ENCODE data around the gene ELP5. TPM values are rescaled to one million over a fixed set of nuclear protein-coding genes. Genes with fewer than 3 reads are reported as not detected.
A peak's percentile ranks its signal among the peaks of the same experiment; 100 is the strongest.

Gene ELP5
- total RNA-seq, 1 donor from 2014 or later, result 43.2 TPM

DNA sequence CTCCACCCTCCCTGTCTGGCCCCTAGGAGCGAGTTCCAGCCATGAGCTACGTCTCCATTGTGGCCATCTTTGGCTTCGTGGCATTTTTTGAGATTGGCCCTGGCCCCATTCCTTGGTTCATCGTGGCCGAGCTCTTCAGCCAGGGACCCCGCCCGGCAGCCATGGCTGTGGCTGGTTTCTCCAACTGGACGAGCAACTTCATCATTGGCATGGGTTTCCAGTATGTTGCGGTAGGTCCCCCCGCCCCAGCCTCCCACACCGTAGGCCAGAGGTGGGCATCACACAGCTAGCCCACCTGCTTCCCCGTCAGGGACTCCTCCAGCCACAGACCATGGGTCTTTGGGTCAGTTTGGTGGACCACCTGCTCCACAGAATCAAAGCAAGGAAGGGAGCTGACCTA is 33.7 kb downstream of the ELP5 start:
- no peak for DNase-seq

DNA sequence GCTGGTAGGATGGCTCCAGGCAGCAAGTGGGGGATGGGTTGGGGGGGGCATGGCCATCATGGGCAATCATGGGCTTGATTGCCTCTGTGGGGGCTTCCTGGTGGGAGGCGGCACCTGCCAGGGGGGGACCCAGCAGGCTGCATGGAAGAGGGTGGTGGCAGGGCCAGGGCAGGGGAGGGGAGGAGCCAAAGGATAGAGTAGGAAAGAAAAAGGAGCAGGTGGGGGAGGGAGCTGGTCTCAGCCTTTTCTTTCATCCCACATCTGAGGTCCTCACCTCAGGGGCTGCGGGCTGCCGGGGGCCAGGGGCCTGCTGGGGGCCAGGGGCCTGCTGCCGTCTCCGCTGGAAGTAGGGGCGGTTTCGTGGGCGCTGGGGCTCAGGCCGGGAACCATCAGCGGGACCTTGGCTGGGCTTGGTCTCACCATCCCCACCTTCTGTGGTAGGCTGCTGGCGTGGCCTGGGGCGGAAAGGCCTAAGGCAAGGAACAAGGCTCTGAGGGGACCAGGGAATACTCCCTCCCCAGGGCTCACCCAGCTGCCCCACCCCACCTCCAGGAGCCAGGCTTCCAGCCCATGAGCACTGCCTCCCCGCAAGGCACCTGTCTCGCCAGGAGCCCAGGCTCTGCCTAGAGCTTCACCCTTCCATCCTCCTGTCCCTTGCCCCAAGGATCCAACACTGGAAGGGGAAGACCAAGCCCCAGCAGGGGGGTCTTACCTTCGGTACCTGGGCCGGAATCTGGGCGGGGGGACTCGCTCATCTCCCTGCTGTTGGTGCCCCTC is 37.4 kb downstream of the ELP5 start:
- no peak for DNase-seq

DNA sequence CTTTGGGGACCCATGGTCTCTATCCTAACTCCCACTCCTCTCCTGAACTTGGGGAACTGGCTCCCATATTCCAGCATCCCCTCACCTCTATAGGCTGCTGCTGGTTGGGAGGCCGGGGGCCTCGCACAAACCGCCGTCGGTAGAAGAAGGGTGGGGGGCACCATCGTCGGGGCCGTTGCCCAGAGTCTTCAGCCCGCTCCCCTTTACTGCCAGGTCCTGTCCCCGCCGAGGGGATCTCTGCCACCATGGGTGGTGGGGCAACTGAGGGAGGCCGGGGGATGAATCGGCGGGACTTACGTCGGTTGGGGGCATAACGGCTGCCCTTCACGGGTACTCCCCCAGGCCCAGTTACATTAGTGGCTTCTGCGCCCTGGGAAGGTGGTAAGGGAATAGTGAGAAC is 38.2 kb downstream of the ELP5 start:
- no peak for DNase-seq

DNA sequence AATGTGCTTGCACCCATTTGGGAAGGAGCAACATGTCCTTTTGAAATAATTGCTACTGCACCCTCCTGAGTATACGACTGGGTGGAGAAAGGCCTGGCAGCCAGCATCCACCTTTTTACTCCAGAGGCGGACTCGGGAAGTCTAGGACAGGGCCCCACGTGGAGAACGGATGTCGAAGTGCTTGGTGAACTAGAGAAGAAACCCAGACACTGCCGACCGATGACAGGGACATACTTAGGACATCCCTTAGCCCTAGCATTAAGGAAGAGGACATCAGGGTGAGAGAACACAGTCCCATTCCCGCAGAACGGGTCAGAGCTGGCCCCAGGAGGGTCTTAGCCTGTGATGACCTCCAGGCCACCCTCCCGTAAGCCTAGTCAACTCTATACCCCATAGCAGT is 38.7 kb downstream of the ELP5 start:
- DNase-seq, result no peak

DNA sequence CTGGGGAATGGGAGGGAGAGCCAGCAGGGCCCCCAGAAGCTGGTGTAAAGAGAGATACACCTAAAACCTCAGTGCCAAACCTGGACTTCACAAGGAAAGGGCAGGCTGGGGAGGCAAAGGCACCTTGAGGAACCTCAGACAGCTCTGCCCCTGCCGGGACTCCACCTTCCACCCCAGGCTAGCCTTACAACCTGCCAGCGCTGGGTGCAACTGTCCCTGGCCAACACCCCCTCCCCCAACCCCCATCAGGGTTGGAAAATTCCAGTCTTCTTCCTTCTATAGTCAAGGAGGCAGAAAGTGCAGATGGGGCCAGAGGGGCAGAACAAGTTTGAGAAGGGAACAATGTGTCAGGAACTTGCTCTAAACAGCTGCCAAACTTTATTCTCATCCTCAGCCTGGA is 40.2 kb downstream of the ELP5 start:
- DNase-seq, result no peak

GRCh38 chr17:7292729-7293128 is 40.7 kb downstream of the ELP5 start:
- DNase-seq, result peak; percentile 27

DNA sequence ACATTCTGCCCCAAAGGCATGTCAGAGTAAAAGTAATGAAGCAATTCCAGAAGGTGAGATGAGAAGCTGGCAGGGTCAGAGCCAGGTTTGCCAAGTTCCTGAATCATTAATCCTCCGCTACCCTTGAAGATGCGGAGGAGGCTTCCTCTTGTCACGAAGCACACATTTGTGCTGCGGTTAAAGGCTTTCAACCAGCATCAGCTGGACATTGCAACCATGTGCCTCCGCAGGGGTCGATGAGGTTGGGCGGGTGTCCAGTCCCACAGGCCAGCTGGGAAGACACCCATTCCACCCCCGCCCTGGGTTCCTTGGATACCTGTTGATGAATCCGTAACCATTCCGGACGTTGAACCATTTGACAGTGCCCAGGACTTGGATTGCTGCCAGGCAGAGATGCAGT is 41.1 kb downstream of the ELP5 start:
- DNase-seq, result no peak

- no peak for DNase-seq
Observed at GRCh38 chr17:7293816-7294613, 42.0 kb downstream of the ELP5 start.

- DNase-seq, result peak; percentile 67
Observed at GRCh38 chr17:7294614-7295153, 42.7 kb downstream of the ELP5 start, which contains the start of gene YBX2. Gene YBX2, minus strand, starts transcription at chr17:7294639. Its CDS starts 139 bp downstream, at chr17:7294500.

GRCh38 chr17:7295230-7296180 is 43.5 kb downstream of the ELP5 start:
- DNase-seq, result no peak

DNA sequence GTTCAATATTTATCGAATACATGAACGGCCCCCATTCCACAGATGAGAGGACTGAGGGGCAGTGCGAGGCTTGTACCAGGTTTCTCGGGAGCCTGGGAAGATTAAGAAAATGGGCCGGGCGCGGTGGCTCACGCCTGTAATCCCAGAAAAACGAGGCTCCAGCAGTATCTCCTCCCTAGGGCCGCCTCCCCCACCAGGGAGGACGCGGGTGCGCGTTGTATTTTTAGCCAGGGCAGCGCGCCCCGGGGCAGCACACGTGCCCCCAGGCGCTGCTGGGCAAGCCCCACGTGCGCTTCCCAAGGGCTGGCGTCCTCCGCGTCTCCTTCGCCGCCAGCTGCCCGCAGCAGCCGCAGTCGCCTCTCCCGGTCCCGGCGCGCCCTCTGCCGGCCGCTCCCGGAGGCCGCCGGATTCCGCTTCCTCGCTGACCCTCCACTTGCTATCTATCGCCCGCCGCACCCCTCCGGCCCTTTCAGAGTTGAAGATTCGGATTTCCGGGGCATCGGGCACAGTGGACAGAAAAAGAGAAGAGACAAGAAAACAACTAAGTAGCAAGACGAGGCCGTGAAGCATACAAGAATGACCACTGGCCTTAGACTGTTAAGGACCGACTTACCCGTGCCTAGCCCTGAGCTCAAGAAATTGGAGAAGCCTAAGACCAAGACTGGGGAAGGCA is 44.3 kb downstream of the ELP5 start:
- DNase-seq, result peak; percentile 90

DNA sequence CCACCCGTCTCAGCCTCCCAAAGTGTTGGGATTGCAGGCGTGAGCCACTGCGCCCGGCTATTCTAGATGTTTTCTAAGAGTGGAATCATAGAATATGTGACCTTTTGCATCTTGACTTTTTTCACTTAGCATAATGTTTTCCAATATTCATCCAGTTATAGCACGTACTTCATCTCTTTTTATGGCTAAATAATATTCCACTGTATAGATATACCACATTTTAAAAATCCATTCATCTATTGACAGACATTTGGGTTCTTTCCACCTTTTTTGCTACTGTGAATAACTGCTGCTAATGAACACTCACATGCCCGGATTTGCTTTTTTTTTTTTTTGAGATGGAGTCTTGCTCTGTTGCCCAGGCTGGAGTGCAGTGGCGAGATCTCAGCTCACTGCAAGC is 52.2 kb downstream of the ELP5 start:
- DNase-seq, result no peak

GRCh38 chr17:7306911-7307685 is 55.1 kb downstream of the ELP5 start, which contains the start of gene EIF5A:
Gene EIF5A, plus strand, starts transcription at chr17:7307628. Its CDS starts 2,008 bp downstream, at chr17:7309636.
- peak; percentile 100 for DNase-seq

- DNase-seq, result peak; percentile 36
Observed at GRCh38 chr17:7307686-7308624, 55.9 kb downstream of the ELP5 start.

- peak; percentile 86 for DNase-seq
Observed at GRCh38 chr17:7308625-7309433, 56.8 kb downstream of the ELP5 start.

All from tongue (tissue), 2 donors.